DOHH2 (cell line): ENCODE measurements around the gene SFXN5.

Experiments used
- CTCF ChIP-seq: fragments of 200-600 bp; sonication (generic); IDR thresholded peaks from one replicate; pipeline ENCODE4 v1.5.1; 2014; ENCODE audit warnings: antibody characterized with exemption, mild to moderate bottlenecking, low read depth, low read length; ENCODE audit not compliant: poor library complexity, severe bottlenecking
- EZH2phosphoT487 ChIP-seq: fragments of 200-600 bp; sonication (generic); IDR thresholded peaks from 2 replicates; pipeline ENCODE4 v1.6.1; 2017; ENCODE audit warnings: borderline replicate concordance, mild to moderate bottlenecking, antibody characterized with exemption, low read length, moderate library complexity, mixed read lengths

- TF ChIP-seq CTCF (no peak), EZH2phosphoT487 (no peak)
These were observed 39.5 kb downstream of the SFXN5 start for GRCh38 chr2:73031725-73032701.
